NB4 (cell line): Measurements from ENCODE around the gene MYO1D.

Source experiments
- DNase-seq: peaks from one replicate; pipeline ENCODE4 v3.0.0; 2010; ENCODE audit warnings: low read depth
- H3K4me3 ChIP-seq: one replicate; pipeline ENCODE4 v1.5.1; 2011; ENCODE audit warnings: mild to moderate bottlenecking, low read depth, low read length, moderate library complexity
- MYC ChIP-seq: IDR thresholded peaks from 2 replicates; pipeline ENCODE4 v1.6.1; 2011; ENCODE audit warnings: low read depth, low read length
- POLR2A ChIP-seq: IDR thresholded peaks from 2 replicates; pipeline ENCODE4 v1.6.1; 2011; ENCODE audit warnings: mild to moderate bottlenecking; ENCODE audit not compliant: insufficient read length; ENCODE audit errors: extremely low read depth
- TF ChIP-seq, protein P1 (sequence below): IDR thresholded peaks from one replicate; pipeline ENCODE4 v1.5.1; 2012; ENCODE audit warnings: low read depth, low read length
- TF ChIP-seq, protein P2 (sequence below): IDR thresholded peaks from 2 replicates; pipeline ENCODE4 v1.6.1; 2011; ENCODE audit warnings: low read depth, low read length

MYO1D gene

DNA sequence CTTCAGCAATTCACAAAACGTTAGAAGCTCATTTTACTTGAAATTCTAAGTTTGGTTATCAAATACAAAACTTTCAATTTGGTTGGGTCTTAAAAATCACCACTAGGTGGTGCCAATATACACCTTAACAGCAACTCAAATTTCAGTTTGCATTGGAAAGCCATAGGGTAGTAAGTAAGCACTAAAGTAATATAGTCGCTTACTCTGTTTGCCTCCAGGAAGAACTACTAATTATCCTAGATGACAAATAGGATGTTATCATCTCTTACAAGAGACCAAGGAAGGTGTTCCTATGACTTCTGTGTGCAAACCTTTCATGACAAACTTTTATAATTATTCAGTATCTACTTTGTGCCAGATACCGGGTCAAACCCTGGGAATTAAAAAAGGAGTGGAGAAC lies 93.3 kb downstream of the MYO1D start:
- H3K4me3 ChIP-seq: no peak overlapping the region
- DNase-seq: peak; percentile 63
- TF ChIP-seq MYC: no peak
- TF ChIP-seq, protein P1, sequence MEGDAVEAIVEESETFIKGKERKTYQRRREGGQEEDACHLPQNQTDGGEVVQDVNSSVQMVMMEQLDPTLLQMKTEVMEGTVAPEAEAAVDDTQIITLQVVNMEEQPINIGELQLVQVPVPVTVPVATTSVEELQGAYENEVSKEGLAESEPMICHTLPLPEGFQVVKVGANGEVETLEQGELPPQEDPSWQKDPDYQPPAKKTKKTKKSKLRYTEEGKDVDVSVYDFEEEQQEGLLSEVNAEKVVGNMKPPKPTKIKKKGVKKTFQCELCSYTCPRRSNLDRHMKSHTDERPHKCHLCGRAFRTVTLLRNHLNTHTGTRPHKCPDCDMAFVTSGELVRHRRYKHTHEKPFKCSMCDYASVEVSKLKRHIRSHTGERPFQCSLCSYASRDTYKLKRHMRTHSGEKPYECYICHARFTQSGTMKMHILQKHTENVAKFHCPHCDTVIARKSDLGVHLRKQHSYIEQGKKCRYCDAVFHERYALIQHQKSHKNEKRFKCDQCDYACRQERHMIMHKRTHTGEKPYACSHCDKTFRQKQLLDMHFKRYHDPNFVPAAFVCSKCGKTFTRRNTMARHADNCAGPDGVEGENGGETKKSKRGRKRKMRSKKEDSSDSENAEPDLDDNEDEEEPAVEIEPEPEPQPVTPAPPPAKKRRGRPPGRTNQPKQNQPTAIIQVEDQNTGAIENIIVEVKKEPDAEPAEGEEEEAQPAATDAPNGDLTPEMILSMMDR: peak; percentile 51

DNA sequence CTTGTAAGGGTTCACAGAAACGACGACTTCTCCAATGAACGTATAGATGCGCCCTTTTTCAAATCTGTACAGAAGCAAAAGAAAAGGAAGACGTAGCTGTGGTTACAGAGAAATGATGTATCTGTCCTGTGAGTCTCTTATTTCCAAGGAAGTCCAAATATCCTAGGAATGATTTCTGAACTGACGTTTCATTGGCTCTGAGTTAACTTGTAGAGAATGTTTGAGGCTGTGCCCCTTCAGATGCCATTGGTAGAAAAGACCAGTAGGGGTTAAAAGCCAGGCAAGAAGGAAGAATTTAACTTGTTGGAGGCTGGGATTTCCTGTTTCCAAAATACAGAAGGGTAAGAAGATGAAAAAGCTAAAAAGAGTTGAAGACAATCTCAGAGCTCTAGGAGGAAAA lies 96.2 kb downstream of the MYO1D start:
- H3K4me3 ChIP-seq: no peak overlapping the region
- TF ChIP-seq POLR2A: no peak
- TF ChIP-seq, protein P2, sequence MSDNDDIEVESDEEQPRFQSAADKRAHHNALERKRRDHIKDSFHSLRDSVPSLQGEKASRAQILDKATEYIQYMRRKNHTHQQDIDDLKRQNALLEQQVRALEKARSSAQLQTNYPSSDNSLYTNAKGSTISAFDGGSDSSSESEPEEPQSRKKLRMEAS: no peak
- no peak for TF ChIP-seq MYC
- TF ChIP-seq, protein P1: no peak
- DNase-seq: no peak

DNA sequence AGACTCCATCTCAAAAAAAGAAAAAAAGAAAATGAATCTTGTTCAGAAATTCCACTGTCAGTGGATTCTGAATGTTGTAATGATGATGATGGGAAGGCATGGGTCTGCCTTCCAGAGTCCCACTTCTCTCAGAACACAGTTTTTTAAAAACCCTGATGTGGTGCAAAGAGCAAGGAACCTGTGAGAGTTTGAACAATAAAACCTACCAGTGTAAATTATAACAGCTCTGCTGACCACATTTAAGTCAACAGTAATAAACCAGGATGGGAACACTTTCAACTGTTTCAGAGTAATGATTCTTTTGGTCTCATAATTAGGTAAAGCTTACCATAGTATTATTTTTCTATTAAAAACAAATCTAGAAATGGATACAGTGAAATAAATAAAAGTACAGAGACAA lies 99.0 kb downstream of the MYO1D start:
- no peak overlapping the region for H3K4me3 ChIP-seq
- no peak for TF ChIP-seq MYC
- TF ChIP-seq, protein P1: no peak
- no peak for TF ChIP-seq POLR2A
- DNase-seq: no peak

DNA sequence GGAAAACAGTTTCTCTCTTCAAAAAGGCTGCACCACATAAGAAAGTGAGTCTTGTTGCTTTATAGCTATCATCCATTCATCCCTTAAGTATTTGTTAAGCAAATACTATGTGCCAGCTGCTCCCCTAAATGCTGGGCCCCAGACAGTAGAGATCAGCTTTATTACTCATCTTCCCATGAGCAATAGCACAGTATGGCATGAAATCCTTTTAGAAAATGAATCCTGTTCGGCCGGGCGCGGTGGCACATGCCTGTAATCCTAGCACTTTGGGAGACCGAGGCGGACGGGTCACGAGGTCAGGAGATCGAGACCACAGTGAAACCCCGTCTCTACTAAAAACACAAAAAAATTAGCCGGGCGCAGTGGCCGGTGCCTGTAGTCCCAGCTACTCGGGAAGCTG lies 99.5 kb downstream of the MYO1D start:
- no peak for DNase-seq
- TF ChIP-seq MYC (no peak), POLR2A (no peak)
- TF ChIP-seq, protein P2: no peak
- TF ChIP-seq, protein P1: no peak
- no peak overlapping the region for H3K4me3 ChIP-seq

DNA sequence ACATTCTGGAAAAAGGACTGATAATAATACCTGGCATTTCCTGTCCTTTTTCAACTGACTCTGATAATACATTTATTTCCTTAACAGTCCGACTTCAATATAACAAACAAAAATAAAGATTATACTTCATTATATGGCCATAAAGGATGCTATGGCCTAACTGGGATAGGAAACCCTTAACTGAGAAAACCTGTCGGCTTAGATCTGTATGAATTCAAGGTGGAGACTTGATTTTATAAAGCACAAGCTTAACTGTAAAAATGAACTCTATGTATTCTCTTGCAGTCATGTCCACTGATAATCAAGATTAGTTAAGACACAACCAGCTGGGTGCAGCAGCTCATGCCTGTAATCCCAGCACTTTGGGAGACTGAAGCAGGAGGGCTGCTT lies 102.2 kb downstream of the MYO1D start:
- TF ChIP-seq, protein P2: no peak
- TF ChIP-seq POLR2A (no peak), MYC (no peak)
- TF ChIP-seq, protein P1: no peak
- no peak overlapping the region for H3K4me3 ChIP-seq
- DNase-seq: no peak

DNA sequence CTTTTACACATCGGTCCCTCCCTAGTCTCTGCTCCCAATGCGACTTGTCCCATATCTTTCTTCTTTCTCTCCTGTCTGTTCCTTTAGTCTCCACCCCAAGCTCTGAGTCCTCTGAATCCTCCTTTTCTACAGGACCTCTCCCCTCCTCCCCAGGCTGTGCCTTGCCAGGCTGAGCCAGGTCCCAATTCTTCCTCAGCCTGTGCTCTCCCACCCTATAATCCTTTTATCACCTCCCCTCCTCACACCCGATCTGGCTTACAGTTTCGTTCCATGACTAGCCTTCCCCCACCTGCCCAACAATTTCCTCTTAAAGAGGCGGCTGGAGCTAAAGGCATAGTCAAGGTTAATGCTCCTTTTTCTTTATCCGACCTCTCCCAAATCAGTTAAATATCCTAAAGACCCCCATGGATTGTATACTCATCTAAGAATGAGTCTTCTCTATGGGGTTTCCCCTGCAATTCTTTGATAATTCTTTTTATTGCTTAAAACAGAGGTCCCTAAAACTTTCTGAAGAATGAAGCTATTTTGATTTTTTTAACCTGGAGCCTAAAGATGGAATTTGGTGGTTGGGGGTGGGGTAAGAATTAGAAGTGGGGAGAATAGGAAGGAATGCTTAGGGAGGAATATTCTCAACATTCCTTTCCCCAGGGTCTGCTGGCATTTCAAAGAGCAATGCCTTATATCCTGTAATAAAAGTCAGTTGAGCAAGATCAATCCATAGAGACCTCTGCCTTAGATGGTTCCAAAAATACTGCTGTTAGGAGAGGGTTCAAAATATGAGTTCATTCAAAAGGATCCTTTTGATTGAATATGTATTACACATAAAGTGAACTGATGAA lies 102.8 kb downstream of the MYO1D start:
- TF ChIP-seq POLR2A (no peak), MYC (no peak)
- TF ChIP-seq, protein P1: no peak
- TF ChIP-seq, protein P2: no peak
- no peak for DNase-seq
- H3K4me3 ChIP-seq: no peak overlapping the region
